A549 (cell line): ENCODE measurements around the gene FAM241B. TPM values are rescaled to one million over a fixed set of nuclear protein-coding genes. Genes with fewer than 3 reads are reported as not detected.

Source experiments
- ATAC-seq, 2 experiments: fragments of 200-7000 bp in 1 of 2; fragments of >200 bp in 1 of 2; cut with Nextera tagmentation in 1 of 2; cut with Tn5 transposase in 1 of 2; 3 replicates each; pipeline versions ENCODE4 v1.8.0 to v1.9.1; 2018 to 2020; ENCODE audit warnings: mild to moderate bottlenecking in 1 of 2, moderate library complexity in 1 of 2
- CTCF ChIA-PET: fragments of 300-600 bp; sonication (Branson Sonifier 250); formaldehyde crosslinking; extraction: SDS; loops from one replicate; lab custom pipeline; 2021; ENCODE audit warnings: antibody characterized with exemption, inconsistent platforms; lab: Yijun Ruan, JAX
- POLR2A ChIA-PET: fragments of 350-600 bp; formaldehyde crosslinking; extraction: SDS; loops from one replicate; lab custom pipeline; 2021; ENCODE audit warnings: antibody characterized with exemption, inconsistent platforms; lab: Yijun Ruan, JAX
- DNase-seq, 2 experiments: peaks; one replicate each; pipeline versions ENCODE4 v3.0.0 to v3.0.0-alpha.2; 2011 to 2016; ENCODE audit warnings: low read depth in 1 of 2, low spot score in 1 of 2
- FAIRE-seq: peaks from 2 replicates; lab custom pipeline; 2011; peaks lifted over from hg19 to GRCh38; lab: Jason Lieb, UNC
- H3K27ac ChIP-seq, 2 experiments: fragments of >200 bp; sonication (Bioruptor Twin); formaldehyde crosslinking; 3 replicates each; pipeline ENCODE4 v1.5.1; 2016 to 2017
- H3K4me1 ChIP-seq: fragments of >200 bp; sonication (Bioruptor Twin); formaldehyde crosslinking; 3 replicates; pipeline ENCODE4 v1.6.1; 2016
- H3K4me2 ChIP-seq: fragments of >200 bp; sonication (Bioruptor Twin); formaldehyde crosslinking; 3 replicates; pipeline ENCODE4 v1.6.1; 2016
- H3K4me3 ChIP-seq: fragments of >200 bp; sonication (Bioruptor Twin); formaldehyde crosslinking; 3 replicates; pipeline ENCODE4 v1.5.1; 2016
- H3K9me3 ChIP-seq: fragments of >200 bp; sonication (Bioruptor Twin); formaldehyde crosslinking; 3 replicates; pipeline ENCODE4 v1.6.1; 2016
- FOSB ChIP-seq: fragments of 250-450 bp; sonication (Bioruptor Pico); IDR thresholded peaks from 2 replicates; pipeline ENCODE4 v1.5.0; 2020; ENCODE audit warnings: mild to moderate bottlenecking, moderate library complexity
- GATA3 ChIP-seq: IDR thresholded peaks from 2 replicates; pipeline ENCODE4 v1.6.1; 2012; ENCODE audit warnings: borderline replicate concordance
- RARB ChIP-seq: fragments of 250-450 bp; sonication (Bioruptor Pico); IDR thresholded peaks from 2 replicates; pipeline ENCODE4 v1.8.0; 2021; ENCODE audit warnings: mild to moderate bottlenecking, moderate library complexity
- RCOR1 ChIP-seq: fragments of 150-350 bp; IDR thresholded peaks from 2 replicates; pipeline ENCODE4 v1.6.1; 2014; ENCODE audit warnings: antibody characterized with exemption, low read length, low read depth
- RNF2 ChIP-seq: fragments of 200-600 bp; sonication (generic); IDR thresholded peaks from 2 replicates; pipeline ENCODE4 v1.6.1; 2016; ENCODE audit warnings: low read depth, mild to moderate bottlenecking, antibody characterized with exemption, moderate library complexity, borderline replicate concordance
- TP53 ChIP-seq: fragments of 250-450 bp; sonication (Bioruptor Pico); IDR thresholded peaks from 2 replicates; pipeline ENCODE4 v1.5.0; 2021; ENCODE audit warnings: mild to moderate bottlenecking, moderate library complexity
- ZFP36 ChIP-seq: fragments of 450-650 bp; IDR thresholded peaks from 2 replicates; pipeline ENCODE4 v1.6.1; 2014; ENCODE audit warnings: borderline replicate concordance; ENCODE audit not compliant: partially characterized antibody
- polyA plus RNA-seq, 4 experiments: library from polyadenylated mRNA; depleted of rRNA in 3 of 4; stranded (reverse); fragments of >200 nt; fragmentation: RNase III in 1 of 4; extraction: RNeasy Plus Mini Kit Qiagen cat#74134 plus additional on column Dnase treatment in 1 of 4; gene quantifications; 2 replicates in 3 of 4; 3 replicates in 1 of 4; pipeline ENCODE4 v1.2.3, GENCODE V29; 2011 to 2017
- TF ChIP-seq, protein P1 (sequence below): IDR thresholded peaks from 2 replicates; pipeline ENCODE4 v1.6.1; 2012

FAM241B gene
- polyA plus RNA-seq, 2 of the 4 experiments (the other 2 are of a cell fraction), result 22.8 to 23.8 TPM

DNA sequence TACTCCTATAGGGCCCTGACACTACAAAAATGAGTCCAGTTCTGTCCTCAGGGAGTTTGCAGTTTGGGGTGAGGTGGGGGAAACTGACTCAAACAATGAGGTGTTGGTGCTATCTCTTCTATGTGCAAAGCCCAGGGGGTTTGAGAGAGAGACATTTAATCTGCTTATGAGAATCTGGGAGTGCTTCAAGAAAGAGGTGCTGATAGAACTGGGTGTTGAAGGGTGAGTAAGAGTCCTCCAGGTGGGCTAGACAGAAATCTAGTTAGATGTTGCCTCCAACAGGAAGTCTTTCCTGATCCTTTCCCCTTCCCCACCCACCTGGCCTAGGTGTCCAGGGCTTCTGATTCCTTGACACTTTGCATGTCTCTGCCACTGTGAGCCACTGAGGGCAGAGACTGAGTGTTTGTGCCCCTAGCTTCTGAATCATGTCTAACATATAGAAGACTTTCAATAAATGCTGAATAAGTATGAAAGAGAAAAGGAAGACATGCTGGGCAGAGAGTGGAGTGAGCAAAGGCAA is 53.0 kb downstream of the FAM241B start:
- CTCF ChIA-PET, result interaction anchor here (0.5 to 4.3 kb wide), 5 partner anchors 13 to 39 kb away, joined by 3 to 17 read pairs (median 4); no protein-coding TSS in a partner anchor
- FAIRE-seq (no peak), ATAC-seq (no peak)

More for the DNA sequence above, 53.0 kb downstream of the FAM241B start:
- no peak overlapping the region for H3K27ac ChIP-seq
- POLR2A ChIA-PET, result no interaction called here
- no peak for DNase-seq
- no peak for TF ChIP-seq ZFP36
- no peak for TF ChIP-seq GATA3
- TF ChIP-seq RARB (CRISPR knock-in tag), result no peak
- no peak for TF ChIP-seq RCOR1
- no peak for TF ChIP-seq FOSB (CRISPR knock-in tag)
- TF ChIP-seq TP53 (CRISPR knock-in tag), result no peak
- TF ChIP-seq, protein P1, sequence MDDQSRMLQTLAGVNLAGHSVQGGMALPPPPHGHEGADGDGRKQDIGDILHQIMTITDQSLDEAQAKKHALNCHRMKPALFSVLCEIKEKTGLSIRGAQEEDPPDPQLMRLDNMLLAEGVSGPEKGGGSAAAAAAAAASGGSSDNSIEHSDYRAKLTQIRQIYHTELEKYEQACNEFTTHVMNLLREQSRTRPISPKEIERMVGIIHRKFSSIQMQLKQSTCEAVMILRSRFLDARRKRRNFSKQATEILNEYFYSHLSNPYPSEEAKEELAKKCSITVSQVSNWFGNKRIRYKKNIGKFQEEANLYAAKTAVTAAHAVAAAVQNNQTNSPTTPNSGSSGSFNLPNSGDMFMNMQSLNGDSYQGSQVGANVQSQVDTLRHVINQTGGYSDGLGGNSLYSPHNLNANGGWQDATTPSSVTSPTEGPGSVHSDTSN, result no peak
- no peak for TF ChIP-seq RNF2
- H3K9me3 ChIP-seq, result no peaks in the 10 kb centered on the region
- H3K4me3 ChIP-seq, result no peak overlapping the region
- no peaks in the 10 kb centered on the region for H3K4me1 ChIP-seq
- no peak overlapping the region for H3K4me2 ChIP-seq

Other genes with a start within 250 kb of the FAM241B start
- gene TACR2, start 213.3 kb upstream of the FAM241B start, polyA plus RNA-seq (2011; rRNA removed), result 0.16 and 0.24 TPM in 2 replicates
- 0.09 to 0.21 TPM (median 0.15 TPM) in 3 replicates for gene TACR2, start 213.3 kb upstream of the FAM241B start, polyA plus RNA-seq (2017; fragmentation: RNase III; extraction: RNeasy Plus Mini Kit Qiagen cat#74134 plus additional on column Dnase treatment)
- 89.0 and 89.6 TPM in 2 replicates for gene TSPAN15, start 178.8 kb upstream of the FAM241B start, polyA plus RNA-seq (2011; rRNA removed)
- 49.3 to 60.2 TPM (median 54.4 TPM) in 3 replicates for gene TSPAN15, start 178.8 kb upstream of the FAM241B start, polyA plus RNA-seq (2017; fragmentation: RNase III; extraction: RNeasy Plus Mini Kit Qiagen cat#74134 plus additional on column Dnase treatment)
- not detected in 2 replicates for gene NEUROG3, start 56.8 kb upstream of the FAM241B start, polyA plus RNA-seq (2011; rRNA removed)
- not detected in 3 replicates for gene NEUROG3, start 56.8 kb upstream of the FAM241B start, polyA plus RNA-seq (2017; fragmentation: RNase III; extraction: RNeasy Plus Mini Kit Qiagen cat#74134 plus additional on column Dnase treatment)
- gene COL13A1, start 171.7 kb downstream of the FAM241B start, polyA plus RNA-seq (2011; rRNA removed), result 0.08 TPM in 1 of 2 replicates, not detected in the other
- gene COL13A1, start 171.7 kb downstream of the FAM241B start, polyA plus RNA-seq (2017; fragmentation: RNase III; extraction: RNeasy Plus Mini Kit Qiagen cat#74134 plus additional on column Dnase treatment), result 0.17 to 0.55 TPM (median 0.27 TPM) in 3 replicates